A673 (cell line): Measurements from ENCODE around the gene SEMA4D.

Source experiments
- EZH2 ChIP-seq: fragments of 200-600 bp; sonication (generic); IDR thresholded peaks from 2 replicates; pipeline ENCODE4 v1.6.1; 2017; ENCODE audit warnings: borderline replicate concordance, low read depth, mild to moderate bottlenecking, mixed read lengths, antibody characterized with exemption, low read length; ENCODE audit not compliant: poor library complexity, severe bottlenecking
- TF ChIP-seq, protein P1 (sequence below): fragments of 300-800, 200-600 bp; sonication (generic); conservative IDR thresholded peaks from 2 replicates; pipeline ENCODE4 v1.5.1; 2017; ENCODE audit warnings: low read depth, mild to moderate bottlenecking, antibody characterized with exemption, low read length, moderate library complexity, mixed read lengths

DNA sequence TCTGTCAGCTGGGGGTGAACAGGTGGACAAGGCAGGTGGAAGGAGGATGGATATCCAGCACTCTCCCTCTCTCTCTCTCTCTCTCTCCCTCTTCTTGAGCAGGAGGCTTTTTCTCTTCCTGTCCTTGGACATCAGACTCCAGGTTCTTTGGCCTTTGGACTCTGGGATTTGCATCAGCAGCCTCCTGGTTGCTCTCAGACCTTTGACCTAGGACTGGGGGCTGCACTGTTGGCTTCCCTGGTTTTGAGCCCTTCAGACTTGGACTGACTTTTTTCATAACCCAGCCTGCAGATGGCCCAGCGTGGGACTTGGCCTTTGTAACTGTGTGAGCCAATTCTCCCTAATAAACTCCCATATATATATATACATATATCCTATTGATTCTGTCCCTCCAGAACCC, 35.0 kb upstream of the SEMA4D start:
- TF ChIP-seq, protein P1, sequence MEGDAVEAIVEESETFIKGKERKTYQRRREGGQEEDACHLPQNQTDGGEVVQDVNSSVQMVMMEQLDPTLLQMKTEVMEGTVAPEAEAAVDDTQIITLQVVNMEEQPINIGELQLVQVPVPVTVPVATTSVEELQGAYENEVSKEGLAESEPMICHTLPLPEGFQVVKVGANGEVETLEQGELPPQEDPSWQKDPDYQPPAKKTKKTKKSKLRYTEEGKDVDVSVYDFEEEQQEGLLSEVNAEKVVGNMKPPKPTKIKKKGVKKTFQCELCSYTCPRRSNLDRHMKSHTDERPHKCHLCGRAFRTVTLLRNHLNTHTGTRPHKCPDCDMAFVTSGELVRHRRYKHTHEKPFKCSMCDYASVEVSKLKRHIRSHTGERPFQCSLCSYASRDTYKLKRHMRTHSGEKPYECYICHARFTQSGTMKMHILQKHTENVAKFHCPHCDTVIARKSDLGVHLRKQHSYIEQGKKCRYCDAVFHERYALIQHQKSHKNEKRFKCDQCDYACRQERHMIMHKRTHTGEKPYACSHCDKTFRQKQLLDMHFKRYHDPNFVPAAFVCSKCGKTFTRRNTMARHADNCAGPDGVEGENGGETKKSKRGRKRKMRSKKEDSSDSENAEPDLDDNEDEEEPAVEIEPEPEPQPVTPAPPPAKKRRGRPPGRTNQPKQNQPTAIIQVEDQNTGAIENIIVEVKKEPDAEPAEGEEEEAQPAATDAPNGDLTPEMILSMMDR: no peak
- TF ChIP-seq EZH2: no peak
